Heart right ventricle (tissue), 16 donors: Measurements from ENCODE around the gene OR2H2. TPM values are rescaled to one million over a fixed set of nuclear protein-coding genes. Genes with fewer than 3 reads are reported as not detected.
A peak's percentile ranks its signal among the peaks of the same experiment; 100 is the strongest.

Experiments used
- ATAC-seq, 8 donors: fragments of 200-7000 bp; cut with Tn5 transposase; one replicate each; pipeline ENCODE4 v1.9.1; 2020; ENCODE audit warnings: mild to moderate bottlenecking in 8 of 8, moderate library complexity in 8 of 8, moderate number of reproducible peaks in 1 of 8
- DNase-seq, 2 donors: peaks; one replicate each; pipeline ENCODE4 v3.0.0-alpha.2; 2020
- H3K27ac ChIP-seq, 10 donors: fragments of 200-600 bp; sonication (generic) in 2 of 10; one replicate each; pipeline versions ENCODE4 v1.5.0 to v1.8.0; 2020 to 2022; ENCODE audit warnings: mild to moderate bottlenecking in 3 of 10
- H3K27me3 ChIP-seq, 7 donors: fragments of 200-600 bp; one replicate each; pipeline ENCODE4 v1.8.0; 2021 to 2022; ENCODE audit warnings: mild to moderate bottlenecking in 2 of 7
- H3K36me3 ChIP-seq, 9 donors: fragments of 200-600 bp; sonication (generic) in 1 of 9; one replicate each; pipeline versions ENCODE4 v1.5.0 to v1.8.0; 2020 to 2022; ENCODE audit warnings: mild to moderate bottlenecking in 2 of 9
- H3K4me1 ChIP-seq, 9 donors: fragments of 200-600 bp; sonication (generic) in 1 of 9; one replicate each; pipeline versions ENCODE4 v1.5.0 to v1.8.0; 2020 to 2022; ENCODE audit warnings: mild to moderate bottlenecking in 4 of 9
- H3K4me3 ChIP-seq, 10 donors: fragments of 200-600 bp; sonication (generic) in 2 of 10; one replicate each; pipeline versions ENCODE4 v1.5.0 to v1.8.0; 2020 to 2022; ENCODE audit warnings: mild to moderate bottlenecking in 7 of 10, moderate library complexity in 2 of 10
- H3K9me3 ChIP-seq, 11 donors: fragments of 200-600 bp in 10 of 11; sonication (generic) in 2 of 11; one replicate each; pipeline versions ENCODE4 v1.5.0 to v1.8.0; 2013 to 2022; ENCODE audit warnings: mild to moderate bottlenecking in 2 of 11, control low read depth in 1 of 11, moderate library complexity in 1 of 11
- WGBS, 2 donors: extraction: QIAGEN DNeasy Blood & Tissue Kit; methylation state at CpG; one replicate each; pipeline ENCODE4 v1.1.7; 2013; ENCODE audit warnings: inconsistent platforms in 1 of 2; 5-methylcytosine and 5-hydroxymethylcytosine counted together
- intact Hi-C, 10 donors: fragments of 100-400 bp; cut with DNase I; formaldehyde crosslinking; loops; one replicate each; pipeline versions ENCODE4 v1.11.1 to v1.14.2; 2022
- polyA plus RNA-seq, 2 donors: library from polyadenylated mRNA; stranded (reverse); fragments of 200-250 nt; gene quantifications; one replicate each; pipeline ENCODE4 v1.2.3, GENCODE V29; 2013
- total RNA-seq, 10 donors: library from RNA; stranded (reverse); fragmentation: NEBNext Ultra II Directional in 3 of 10; extraction: Animal tissue kit (Norgen Biotek cat#: 25700) in 3 of 10; gene quantifications; one replicate each; pipeline versions ENCODE4 v1.2.1 to v1.2.4, GENCODE V29; 2021 to 2023
- TF ChIP-seq, protein P1 (sequence below), 9 donors: fragments of 200-600 bp; sonication (generic) in 2 of 9; IDR thresholded peaks; one replicate each; pipeline versions ENCODE4 v1.5.0 to v1.8.0; 2021 to 2022; ENCODE audit warnings: antibody characterized with exemption in 9 of 9, mild to moderate bottlenecking in 5 of 9, moderate library complexity in 1 of 9
- donor health status: Arrhythmogenic right ventricular cardiomyopathy.
- donor health status: ischemic (EF 13 %, LVEDD 7.1; RV severe dilation, severe dysfunction).
- donor health status: healthy with polysubstance abuse.
- donor health status: DM: no; HTN: yes; CAD: no.
- donor health status: DM: no; HTN: no; CAD: no.
- donor health status: ischemic (EF 25% LVEDD 6.9; RV normal size, moderate dysfunction).
- donor health status: ischemic (EF 25% LVEDD 5.7; RV mildly dilated, moderate dysfunction).
- donor health status: healthy.
- donor health status: DM: yes; HTN: yes; CAD: no.
- donor health status: Ischemic cardiomyopathy.
- donor health status: ischemic (EF 35%, LVEDD 5.7; RV mildly dilated, moderate dysfunction).
- donor health status: nonischemic (EF 11% LVEDD 7.7; RV severe dilation, severe dysfunction).
- donor health status: DM: yes; HTN: yes; CAD: no.
- donor health status: PGD.
- donor health status: ischemic (EF 29% LVEDD 5.4; RV normal size, mild dysfunction).
- donor health status: nonischemic (EF 23%, LVEDD 6.1; RV moderate dilation, normal function).

Gene OR2H2
- total and polyA plus RNA-seq, 12 donors = not detected

DNA sequence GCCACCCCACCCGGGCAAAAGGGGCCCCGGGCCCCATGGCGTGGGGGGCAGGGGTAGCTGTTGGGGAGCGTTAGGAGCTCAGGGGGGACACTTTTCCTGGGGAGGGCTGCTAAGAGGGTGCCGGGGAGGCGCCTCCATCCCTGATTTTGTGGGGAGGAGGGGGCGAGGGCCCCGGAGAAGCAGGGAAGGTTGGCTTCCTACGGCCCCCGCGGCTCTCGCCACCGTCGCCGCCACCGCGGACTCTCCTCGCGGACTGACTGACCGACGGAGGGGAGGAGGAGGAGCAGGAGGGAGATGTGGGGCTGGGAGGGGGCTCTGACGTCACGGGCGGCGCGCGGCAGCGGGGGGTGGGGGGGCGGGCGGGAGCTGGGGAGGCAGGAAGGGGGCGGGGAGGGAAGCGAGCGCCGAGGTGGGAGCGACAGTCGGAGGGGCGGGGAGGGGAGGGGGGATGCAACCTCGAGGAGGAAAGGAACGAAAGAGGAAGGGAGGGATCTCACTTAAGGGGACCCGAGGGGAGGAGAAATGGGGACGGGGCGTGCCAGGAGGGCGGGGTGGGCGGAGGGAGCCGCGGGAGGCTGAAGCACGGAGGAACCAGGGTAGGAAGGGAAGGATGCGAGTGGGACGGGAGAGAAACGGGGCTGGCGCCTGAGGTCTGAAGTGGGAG is 43.0 kb downstream of the OR2H2 start:
- TF ChIP-seq, protein P1, sequence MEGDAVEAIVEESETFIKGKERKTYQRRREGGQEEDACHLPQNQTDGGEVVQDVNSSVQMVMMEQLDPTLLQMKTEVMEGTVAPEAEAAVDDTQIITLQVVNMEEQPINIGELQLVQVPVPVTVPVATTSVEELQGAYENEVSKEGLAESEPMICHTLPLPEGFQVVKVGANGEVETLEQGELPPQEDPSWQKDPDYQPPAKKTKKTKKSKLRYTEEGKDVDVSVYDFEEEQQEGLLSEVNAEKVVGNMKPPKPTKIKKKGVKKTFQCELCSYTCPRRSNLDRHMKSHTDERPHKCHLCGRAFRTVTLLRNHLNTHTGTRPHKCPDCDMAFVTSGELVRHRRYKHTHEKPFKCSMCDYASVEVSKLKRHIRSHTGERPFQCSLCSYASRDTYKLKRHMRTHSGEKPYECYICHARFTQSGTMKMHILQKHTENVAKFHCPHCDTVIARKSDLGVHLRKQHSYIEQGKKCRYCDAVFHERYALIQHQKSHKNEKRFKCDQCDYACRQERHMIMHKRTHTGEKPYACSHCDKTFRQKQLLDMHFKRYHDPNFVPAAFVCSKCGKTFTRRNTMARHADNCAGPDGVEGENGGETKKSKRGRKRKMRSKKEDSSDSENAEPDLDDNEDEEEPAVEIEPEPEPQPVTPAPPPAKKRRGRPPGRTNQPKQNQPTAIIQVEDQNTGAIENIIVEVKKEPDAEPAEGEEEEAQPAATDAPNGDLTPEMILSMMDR (IDR thresholded peaks at IDR 0.05) = no peak
- ATAC-seq (peak; percentile 38 to 77 (median 58)), DNase-seq (peak; percentile 80)
- Histone ChIP-seq H3K4me3 (peak overlapping the region; percentile 44 to 67 (median 58)), H3K4me1 (peaks cover 4 to 49% (median 34%) of the 10 kb centered on the region in 9 donors), H3K36me3 (peaks cover 0 to 20% (median 0%) of the 10 kb centered on the region in 9 donors), H3K27ac (peak overlapping the region in 9 of 10 donors; percentile 58 to 84 (median 72)), H3K27me3 (peaks cover 0 to 20% (median 0%) of the 10 kb centered on the region in 7 donors), H3K9me3 (no peaks in the 10 kb centered on the region)
- intact Hi-C loops = no loop called here
- WGBS, 2 donors = 1% methylated on average over 37 to 51 of the region's 51 CpGs

- peak; percentile 41 to 83 (median 61) for ATAC-seq
- Histone ChIP-seq H3K4me3 (peak overlapping the region; percentile 44 to 67 (median 58)), H3K27me3 (peaks cover 0 to 20% (median 0%) of the 10 kb centered on the region in 7 donors), H3K36me3 (peaks cover 0 to 13% (median 0%) of the 10 kb centered on the region in 9 donors), H3K9me3 (no peaks in the 10 kb centered on the region), H3K27ac (peak overlapping the region in 9 of 10 donors; percentile 48 to 80 (median 69)), H3K4me1 (peaks cover 4 to 53% (median 39%) of the 10 kb centered on the region in 9 donors)
- DNase-seq = peak; percentile 77 to 79
- intact Hi-C loops = no loop called here
- 8 to 10% methylated on average over 32 of the region's 32 CpGs for WGBS, 2 donors
- TF ChIP-seq, protein P1 (IDR thresholded peaks at IDR 0.05) = peak; percentile 32 to 86 (median 65)
Observed at GRCh38 chr6:29628419-29629281, 43.7 kb downstream of the OR2H2 start.

DNA sequence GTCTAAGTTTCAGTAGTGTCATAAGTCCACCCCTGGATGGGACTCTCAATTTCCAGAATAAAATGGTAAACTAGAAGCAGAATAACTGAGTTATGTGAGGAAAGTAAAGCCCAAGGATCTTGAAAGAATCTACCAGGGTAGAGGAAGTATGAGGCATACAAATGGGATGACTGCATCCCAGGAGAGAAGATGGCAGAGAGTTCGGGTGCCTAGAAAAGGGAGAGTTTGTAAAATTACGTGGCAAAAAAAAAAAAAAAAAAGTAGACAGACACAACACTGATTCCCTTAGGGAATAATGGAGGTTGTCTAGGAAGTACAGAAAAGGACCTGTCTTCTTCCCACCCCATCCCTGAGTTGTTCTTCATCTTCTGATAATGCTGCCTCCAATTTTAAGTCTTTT is 44.6 kb downstream of the OR2H2 start:
- H3K9me3 ChIP-seq = no peaks in the 10 kb centered on the region
- TF ChIP-seq, protein P1 (IDR thresholded peaks at IDR 0.05) = no peak
- no peak overlapping the region for H3K27ac ChIP-seq
- H3K27me3 ChIP-seq = peaks cover 0 to 20% (median 0%) of the 10 kb centered on the region in 7 donors
- intact Hi-C loops = no loop called here
- H3K4me3 ChIP-seq = no peak overlapping the region
- H3K36me3 ChIP-seq = peaks cover 0 to 4% (median 0%) of the 10 kb centered on the region in 9 donors
- ATAC-seq (no peak), DNase-seq (no peak)
- WGBS, 2 donors = 89 to 91% methylated on average over 2 of the region's 2 CpGs
- peaks cover 4 to 54% (median 39%) of the 10 kb centered on the region in 9 donors for H3K4me1 ChIP-seq

DNA sequence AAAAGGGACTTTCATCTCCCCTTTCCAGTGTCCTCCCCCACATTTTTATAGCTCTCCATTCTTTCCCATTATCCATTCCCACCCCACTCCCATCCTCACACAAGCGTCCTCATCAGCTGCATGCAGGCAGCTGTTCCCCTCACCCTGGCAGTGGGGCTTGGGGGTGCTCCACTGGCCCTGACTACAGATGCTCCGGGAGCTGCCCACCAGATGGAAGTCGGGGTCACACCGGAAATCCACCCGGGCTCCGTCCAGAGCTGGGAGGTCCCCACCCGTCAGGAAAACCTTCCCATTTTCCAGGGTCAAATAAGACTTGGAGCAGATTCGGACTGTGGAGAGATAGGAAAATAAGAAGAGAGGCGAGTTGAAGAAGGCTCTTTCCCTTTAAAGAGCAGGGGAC is 45.4 kb downstream of the OR2H2 start:
- intact Hi-C loops = no loop called here
- Histone ChIP-seq H3K27me3 (peaks cover 0 to 20% (median 0%) of the 10 kb centered on the region in 7 donors), H3K27ac (no peak overlapping the region), H3K36me3 (peaks cover 0 to 4% (median 0%) of the 10 kb centered on the region in 9 donors), H3K9me3 (no peaks in the 10 kb centered on the region), H3K4me1 (peaks cover 4 to 54% (median 39%) of the 10 kb centered on the region in 9 donors), H3K4me3 (no peak overlapping the region)
- TF ChIP-seq, protein P1 (IDR thresholded peaks at IDR 0.05) = no peak
- 81 to 85% methylated on average over 9 of the region's 9 CpGs for WGBS, 2 donors
- no peak for DNase-seq
- ATAC-seq = no peak
